Measurements from ENCODE around the gene ZNF678.
"Not testable (repeated sequence)": the region's sequence is repeated elsewhere in the genome, so short reads cannot be mapped to it uniquely, and the experiment has no call there.

ZNF678 gene

DNA sequence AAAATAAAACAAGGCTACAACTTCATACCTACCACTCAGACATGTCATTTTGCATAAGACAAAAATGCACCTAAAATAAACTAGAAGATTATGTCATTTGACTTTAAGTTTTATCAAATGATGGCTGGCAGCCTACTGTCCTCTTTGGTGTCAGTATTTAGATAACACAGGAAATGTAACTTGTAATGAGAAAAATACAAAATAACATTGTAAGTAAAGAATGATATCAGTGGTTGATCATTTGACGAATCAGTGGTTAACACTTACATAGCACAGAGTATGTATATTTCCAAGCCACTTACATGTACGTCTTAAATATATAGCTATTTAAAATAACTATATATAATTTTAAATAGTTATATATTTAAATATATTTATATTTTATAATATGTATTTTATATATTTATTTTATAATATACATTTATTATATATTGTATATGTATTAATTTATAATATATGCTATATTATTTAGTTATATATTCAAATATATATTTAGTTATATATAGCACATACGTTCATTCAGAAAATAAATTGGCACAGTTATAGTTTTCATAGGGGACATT, 44.1 kb downstream of the ZNF678 start:
- DNase-seq: no peak

DNA sequence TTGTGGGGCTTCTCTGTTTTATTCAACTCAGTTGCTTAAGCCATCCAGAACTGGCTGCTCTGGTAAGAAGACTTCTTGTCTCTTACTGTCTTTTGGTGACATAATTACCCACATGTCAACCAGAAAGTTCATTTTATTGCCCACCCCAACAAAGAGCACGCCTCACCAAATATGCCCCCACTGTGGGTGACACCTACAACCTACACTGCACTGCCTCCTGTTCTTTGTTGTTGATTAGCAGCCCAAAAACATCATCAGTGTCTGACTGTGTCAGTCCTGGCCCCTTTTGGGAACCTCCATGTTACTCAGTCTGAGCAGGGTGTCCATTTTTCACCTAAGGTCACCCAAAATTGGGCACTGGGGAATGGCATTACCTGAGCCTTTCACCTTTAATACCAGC, 49.3 kb downstream of the ZNF678 start:
- no peak for DNase-seq

DNA sequence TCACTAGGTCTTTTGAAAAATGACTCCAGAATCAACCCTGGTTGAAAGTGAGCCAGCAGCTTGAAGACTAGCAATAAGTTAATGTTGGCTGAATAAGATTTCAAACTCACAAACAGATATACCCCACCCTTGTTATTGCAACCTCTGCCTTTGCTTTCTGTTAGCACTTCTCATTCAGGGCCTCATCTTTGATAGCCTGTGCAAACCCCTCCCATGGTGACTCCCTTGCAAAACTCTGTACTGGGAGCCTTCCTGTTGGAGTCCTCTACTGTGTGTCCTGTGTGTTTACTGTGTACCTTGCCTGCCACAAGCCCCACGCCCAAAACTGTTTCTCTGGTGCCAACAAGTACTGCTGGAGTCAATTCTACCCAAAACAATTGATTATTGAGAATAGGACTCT, 50.2 kb downstream of the ZNF678 start:
- no peak for DNase-seq

DNA sequence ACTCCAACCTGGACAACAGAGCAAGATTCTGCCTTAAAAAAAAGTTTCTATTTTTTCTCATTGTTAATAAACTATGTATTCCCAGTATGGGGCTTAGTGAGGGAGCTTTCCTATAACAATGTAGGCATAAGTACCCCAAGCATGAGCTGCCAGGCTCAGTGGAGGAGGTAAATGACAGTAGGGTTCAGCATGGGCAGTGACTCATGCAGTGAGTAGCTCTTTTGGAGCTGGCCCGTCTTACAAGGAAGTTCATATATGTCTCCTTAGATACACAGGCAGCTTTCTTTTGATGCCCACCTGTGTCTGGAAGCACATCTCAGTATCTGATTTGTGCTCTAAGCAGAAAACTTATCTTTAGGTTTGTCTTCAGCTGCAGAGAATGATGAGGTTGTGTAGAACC, 57.9 kb downstream of the ZNF678 start:
- no peak for DNase-seq

DNA sequence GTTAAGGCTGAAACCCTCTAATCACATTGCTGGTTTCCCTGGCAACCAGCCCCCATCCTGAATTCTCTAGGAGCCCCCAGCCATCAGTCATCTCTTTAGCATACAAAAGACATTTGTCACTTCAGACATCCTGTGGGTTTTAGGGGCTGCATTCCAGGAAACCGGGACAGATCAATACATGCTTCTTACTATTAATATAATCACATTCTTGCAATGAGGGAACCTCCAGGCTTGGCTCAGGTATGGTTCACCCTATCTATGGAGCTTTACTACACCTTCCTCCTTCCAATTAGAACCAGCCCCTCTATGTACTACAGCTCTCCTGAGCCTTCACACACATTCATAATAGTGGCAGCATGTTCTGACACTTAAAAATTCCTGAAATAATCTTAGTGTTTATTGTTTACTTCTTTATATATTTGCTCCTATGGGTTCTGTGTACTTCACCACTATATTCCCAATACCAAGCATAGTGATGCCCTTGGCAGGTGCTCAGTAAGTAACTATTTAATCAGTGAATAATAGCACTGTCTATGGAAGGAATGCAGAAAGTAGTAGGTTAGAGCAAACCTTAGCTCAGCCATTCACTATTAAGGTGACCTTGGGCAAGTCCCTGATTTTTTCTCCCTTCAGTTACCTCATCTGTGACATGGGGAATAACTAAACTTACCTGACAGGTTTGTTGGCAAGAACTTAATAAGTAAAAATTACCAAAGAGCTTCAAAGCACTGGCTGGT, 59.6 kb downstream of the ZNF678 start:
- DNase-seq: no peak

DNA sequence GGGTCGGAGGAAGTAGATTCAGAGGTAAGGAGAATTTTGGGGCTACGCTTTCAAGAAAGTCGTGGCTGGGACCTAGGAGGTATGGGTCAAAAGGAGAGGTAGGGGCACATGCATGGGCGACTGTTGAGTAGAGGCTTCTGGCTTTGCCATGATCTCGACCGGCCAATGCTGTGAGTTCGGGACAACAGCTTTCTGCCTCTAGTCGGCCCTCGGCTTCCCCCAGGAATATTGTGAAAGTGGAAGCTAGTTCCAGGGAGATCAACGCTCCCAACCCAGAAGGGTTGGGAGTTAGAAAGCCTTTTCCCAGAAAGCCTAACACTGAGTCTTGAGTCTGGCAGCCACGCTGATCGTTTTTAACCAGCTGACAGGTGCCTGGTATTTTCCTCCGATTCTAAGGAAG, 69.0 kb downstream of the ZNF678 start:
- no peak for DNase-seq

DNA sequence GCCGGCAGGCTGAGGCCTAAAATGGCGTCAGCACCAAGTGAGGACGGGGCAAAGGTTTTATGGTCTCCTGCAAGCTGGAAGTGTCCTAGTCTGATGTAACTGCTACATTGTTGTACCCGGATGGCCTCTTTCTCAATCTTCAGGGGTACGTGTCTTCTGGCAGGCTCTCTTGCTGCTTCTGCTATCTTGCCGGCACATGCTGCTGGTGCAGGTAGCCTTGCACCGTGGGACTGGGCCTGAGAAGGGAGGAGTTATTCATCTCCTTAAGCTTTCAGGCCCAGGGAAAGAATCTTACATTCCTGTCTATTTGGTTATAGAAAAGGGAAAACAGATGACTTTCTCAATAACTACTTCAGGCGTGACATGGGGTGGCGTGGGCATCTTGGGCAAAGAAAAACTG, 72.2 kb downstream of the ZNF678 start:
- no peak for DNase-seq

DNA sequence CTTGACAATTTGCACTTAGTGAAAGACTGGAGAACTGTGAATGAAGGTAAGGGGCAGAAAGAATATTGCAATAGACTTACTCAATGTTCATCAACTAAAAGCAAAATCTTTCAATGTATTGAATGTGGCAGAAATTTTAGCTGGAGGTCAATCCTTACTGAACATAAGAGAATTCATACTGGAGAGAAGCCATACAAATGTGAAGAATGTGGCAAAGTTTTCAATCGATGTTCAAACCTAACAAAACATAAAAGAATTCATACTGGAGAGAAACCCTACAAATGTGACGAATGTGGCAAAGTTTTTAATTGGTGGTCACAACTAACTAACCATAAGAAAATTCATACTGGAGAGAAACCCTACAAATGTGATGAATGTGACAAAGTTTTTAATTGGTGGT, 91.1 kb downstream of the ZNF678 start:
- DNase-seq: no peak

DNA sequence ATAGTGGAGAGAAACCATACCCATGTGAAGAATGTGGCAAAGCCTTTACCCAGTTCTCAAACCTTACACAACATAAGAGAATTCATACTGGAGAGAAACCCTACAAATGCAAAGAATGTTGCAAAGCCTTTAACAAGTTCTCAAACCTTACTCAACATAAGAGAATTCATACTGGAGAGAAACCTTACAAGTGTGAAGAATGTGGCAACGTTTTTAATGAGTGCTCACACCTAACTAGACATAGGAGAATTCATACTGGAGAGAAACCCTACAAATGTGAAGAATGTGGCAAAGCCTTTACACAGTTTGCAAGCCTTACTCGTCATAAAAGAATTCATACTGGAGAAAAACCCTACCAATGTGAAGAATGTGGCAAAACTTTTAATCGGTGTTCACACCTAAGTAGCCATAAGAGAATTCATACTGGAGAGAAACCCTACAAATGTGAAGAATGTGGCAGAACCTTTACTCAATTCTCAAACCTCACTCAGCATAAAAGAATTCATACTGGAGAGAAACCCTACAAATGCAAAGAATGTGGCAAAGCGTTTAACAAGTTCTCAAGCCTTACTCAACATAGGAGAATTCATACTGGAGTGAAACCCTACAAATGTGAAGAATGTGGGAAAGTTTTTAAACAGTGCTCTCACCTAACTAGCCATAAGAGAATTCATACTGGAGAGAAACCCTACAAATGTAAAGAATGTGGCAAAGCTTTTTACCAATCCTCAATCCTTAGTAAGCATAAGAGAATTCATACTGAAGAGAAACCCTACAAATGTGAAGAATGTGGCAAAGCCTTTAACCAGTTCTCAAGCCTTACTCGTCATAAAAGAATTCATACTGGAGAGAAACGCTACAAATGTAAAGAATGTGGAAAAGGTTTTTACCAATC, 91.7 kb downstream of the ZNF678 start:
- DNase-seq: no peak

DNA sequence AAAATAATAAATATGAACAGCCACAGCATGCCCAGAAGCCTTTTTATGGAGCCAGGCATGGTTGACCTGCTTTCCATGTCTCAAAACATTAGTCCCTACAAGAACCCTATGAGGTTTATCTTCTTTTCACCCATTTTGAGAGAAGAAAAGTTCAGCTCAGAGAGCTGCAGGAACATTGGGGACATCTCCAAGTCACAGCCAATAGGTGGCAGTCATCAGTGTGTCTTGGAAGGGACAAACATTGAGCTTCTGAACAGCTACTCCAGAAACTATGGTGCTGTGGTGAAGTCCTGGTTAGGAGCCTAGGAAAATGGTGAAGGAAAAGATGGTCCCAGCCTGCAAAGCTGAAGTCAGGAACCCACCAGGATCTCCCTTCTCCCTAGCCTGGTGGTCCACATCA, 98.1 kb downstream of the ZNF678 start:
- DNase-seq: no peak

DNA sequence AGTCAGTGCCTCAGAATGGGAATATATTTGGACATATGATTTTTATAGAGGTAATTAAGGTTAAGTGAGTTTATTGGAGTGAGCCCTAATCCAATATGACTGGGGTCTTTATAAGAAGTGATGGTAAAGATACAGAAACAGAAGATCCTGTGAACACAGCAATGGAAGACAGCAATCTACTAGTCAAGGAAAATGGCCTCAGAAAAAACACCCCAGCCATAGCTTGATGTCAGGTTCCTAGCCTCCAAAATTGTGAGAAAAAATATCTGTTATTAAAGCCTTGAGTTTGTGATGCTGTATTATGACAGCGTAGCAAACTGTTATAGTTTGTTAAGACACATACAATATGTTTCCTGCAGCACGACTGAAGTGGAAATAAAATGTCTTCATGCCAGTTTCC, 99.6 kb downstream of the ZNF678 start:
- DNase-seq: no peak

DNA sequence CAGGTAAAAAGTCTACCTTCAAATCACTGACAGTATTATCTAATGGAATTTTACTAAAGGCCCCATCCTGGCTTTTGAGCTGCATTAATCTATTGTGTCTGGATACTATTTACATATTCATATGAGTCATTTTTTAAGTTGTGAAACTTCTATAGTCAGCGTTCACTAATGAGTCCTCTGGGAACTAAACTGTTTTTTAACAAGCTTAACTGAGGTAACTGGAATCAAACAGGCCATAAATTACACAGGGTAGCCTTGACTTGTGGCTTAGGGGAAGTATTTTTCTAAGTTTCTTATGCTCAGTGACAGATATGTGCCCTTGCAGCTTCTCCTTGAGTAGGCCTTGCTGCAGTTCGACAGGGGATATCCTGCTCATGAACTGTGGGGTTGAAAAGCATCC, 102.9 kb downstream of the ZNF678 start:
- DNase-seq: no peak

DNA sequence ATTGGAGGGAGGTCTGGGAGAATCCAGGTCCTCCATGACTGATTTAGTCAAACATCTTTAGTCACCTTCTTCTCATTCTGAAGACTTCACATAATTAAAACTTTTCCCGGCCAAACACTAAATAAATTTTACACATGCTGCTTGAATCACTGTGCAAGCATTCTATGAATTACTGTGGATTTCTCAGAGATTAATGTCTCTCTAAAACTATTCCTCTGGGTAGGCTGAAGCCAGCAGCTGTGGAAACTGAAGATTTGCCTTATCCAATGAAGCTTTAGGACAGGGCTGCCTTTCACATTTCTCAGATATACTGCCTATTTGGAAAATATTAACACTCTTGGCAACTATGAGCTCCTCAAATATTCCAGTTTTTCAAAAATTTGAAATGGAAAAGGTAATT, 110.1 kb downstream of the ZNF678 start:
- DNase-seq: no peak

DNA sequence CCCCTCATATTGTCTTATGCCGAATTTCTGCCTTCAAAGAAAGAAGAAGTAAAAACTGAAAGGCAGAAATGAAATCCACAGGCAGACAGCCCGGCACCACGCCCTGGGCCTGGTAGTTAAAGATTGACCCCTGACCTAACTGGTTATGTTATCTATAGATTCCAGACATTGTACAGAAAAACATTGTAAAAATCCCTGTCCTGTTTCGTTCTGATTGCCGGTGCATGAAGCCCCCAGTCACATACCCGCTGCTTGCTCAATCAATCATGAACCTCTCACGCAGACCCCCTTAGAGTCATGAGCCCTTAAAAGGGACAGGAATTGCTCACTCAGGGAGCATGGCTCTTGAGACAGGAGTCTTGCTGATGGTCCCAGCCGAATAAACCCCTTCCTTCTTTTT, 122.5 kb downstream of the ZNF678 start:
- no peak for DNase-seq

DNA sequence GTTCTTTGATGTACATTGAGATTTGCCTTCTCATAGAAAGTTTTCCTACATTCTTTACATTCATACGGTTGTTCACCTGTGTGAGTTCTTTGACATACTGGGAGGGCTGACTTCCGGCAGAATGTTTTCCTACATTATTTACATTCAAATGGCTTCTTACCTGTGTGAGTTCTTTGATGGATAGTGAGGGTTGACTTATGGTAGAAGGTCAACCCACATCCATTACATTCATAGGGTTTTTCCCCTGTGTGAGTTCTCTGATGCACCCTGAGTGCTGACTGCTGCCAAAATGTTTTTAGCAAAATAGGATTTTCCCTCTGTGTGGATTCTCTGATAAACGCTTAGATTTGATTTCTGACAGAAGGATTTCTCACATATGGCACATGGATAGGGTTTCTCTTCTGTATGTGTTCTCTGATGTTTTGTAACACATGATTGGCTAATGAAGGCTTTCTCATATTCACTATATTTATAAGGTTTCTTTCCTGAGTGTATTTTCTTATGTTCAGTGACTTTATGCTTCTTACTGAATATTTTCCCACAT, 134.0 kb downstream of the ZNF678 start:
- no peak for DNase-seq

DNA sequence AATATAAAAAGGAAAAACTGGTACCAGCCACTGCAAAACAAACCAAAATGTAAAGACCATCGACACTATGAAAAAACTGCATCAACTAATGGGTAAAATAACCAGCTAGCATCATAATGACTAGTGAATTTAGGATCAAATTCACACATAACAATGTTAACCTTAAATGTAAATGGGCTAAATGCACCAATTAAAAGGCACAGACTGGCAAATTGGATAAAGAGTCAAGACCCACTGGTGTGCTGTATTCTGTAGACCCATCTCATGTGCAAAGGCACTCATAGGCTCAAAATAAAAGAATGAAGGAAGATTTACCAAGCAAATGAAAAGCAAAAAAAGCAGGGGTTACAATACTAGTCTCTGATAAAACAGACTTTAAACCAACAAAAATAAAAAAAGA, 138.3 kb downstream of the ZNF678 start:
- not testable (repeated sequence) for DNase-seq

DNA sequence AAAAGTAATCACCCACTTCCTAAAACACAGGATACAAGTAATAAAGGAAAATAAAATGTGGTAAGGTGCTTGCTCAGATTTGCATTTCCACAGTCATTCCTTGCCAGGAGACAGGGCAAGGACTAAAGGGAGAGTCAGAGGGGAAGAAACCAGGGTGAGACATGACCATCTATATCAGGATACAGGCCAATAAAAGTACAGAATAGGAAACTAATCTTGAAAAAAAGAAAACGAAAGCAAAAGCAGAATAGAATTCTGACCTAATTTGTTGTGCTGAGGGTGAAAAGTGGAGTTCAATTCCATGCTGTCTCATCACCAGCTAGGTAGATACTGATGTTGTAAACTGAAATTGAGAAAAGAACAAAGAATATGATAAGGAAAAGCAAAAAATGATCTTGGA, 144.5 kb downstream of the ZNF678 start:
- no peak for DNase-seq

DNA sequence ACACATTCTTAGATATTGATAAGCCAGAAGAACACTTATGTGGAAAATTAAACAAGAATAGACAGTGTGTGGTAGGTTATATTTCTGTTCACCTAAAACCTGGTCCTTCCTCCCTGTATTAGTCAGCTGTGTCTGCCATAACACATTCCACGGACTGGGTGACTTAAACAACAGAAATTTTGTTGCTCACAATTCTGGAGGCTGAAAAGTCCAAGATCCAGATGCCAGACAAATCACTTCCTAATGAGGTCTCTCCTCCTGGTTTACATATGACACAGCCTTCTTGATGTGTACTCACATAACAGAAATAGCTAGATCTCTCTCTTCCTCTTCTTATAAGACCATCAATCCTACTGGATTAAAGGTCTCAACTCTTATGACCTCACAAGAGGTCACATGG, 146.1 kb downstream of the ZNF678 start:
- DNase-seq: no peak

DNA sequence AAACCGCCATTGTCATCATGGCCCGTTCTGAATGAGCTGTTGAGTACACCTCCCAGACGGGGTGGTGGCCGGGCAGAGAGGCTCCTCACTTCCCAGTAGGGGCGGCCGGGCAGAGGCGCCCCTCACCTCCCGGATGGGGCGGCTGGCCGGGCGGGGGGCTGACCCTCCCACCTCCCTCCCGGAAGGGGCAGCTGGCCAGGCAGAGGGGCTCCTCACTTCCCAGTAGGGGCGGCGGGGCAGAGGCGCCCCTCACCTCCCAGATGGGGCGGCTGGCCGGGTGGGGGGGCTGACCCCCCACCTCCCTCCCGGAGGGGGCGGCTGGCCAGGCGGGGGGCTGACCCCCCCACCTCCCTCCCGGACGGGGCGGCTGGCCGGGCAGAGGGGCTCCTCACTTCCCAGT, 147.1 kb downstream of the ZNF678 start:
- DNase-seq: not testable (repeated sequence)

DNA sequence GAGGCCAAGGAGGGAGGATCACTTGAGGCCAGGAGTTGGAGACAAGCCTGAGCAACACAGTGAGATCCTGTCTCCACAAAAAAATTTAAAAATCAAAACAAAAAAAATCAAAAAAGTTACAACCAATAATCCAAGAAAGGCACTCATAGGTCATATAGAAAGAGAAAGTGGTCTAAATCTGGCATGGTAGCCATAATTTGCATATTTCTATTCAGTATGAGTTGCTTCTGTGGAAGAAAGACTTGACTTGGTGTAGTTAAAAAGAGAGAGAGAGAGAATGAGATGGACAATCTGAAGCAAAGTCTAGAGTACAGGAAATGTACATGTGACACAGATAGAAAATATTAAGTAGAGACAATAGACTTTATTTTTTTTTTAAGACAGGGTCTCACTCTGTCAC, 149.3 kb downstream of the ZNF678 start:
- DNase-seq: no peak

DNA sequence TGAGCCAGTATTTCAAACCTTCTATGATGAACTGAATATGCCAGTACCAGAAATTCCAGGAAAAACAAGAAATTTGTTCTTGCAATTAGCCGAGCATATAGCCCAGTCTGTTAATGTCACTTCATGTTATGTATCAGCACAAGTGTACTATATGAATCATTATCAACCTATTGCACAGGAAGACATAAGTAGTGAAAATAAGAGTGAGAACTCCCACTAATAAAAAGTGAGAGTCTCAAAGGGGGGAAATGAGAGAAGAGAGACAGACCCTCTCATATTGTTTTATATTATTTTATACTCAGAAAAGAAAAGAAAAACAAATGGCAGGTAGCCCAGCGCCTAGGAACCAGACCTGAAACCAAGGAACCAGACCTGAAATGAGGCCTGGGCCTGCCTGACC, 155.6 kb downstream of the ZNF678 start:
- no peak for DNase-seq

DNA sequence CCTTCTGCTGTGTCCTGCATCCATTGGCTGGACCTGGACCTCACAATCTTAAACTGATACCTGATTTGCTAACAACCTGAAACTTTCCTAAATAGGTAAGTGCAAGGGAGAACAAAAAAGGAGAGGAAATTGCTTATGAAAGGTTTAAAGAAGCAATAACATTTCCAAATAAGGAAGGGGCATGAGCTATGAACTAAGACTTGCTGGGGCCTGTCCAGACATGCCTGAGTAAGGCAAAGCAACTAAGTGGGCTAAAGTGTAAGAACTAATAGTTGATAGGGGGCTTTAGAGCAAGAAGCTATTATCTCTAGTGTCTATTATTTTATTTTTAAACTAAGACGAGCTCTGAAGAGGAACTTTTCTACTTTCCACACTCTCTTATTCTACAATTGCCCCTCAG, 160.1 kb downstream of the ZNF678 start:
- no peak for DNase-seq

DNA sequence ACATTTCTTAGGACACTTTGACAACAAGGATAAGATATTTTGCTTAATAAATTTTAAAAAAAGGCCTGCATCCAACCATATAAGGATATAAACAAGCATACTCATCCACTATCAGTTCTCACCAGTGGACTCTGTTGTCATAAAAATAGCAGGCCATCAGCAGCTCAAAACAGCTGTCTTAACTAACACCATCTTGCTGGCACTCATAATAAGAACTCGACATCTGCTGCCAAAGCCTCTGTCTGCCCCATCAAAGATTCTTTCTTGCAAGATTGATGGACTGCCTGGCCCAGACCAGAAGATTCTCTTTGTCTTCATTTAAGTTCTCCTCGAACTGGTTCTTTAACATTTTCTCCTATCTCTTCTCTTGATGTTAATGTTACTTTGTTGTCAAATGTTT, 161.7 kb downstream of the ZNF678 start:
- DNase-seq: no peak

DNA sequence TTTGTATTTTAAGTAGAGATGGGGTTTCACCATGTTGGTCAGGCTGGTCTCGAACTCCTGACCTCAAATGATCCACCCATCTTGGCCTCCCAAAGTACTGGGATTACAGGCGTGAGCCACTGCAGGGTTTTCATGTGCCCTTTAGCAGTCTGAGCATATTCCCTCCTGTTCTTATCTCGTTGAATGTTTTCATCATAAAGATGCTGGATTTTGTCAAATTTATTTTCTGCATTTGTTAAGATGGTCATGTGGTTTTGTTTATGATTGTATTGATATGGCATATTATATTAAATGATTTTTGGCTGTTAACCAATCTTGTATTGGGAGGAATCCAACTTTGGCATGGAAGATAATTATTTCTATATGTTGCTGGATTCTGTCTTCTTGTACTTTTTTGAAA, 163.0 kb downstream of the ZNF678 start:
- no peak for DNase-seq
